Astrocyte (in vitro differentiated cells and primary cell): ENCODE data around the gene WFDC10A.

Source experiments
- EZH2 ChIP-seq: IDR thresholded peaks from 2 replicates; pipeline ENCODE4 v1.6.1; 2012; ENCODE audit warnings: mild to moderate bottlenecking, low read length, inconsistent platforms; ENCODE audit not compliant: insufficient read depth
- TF ChIP-seq, protein P1 (sequence below): IDR thresholded peaks from 2 replicates; pipeline ENCODE4 v1.5.1; 2011; ENCODE audit warnings: low read depth, mild to moderate bottlenecking, inconsistent platforms, low read length, moderate library complexity; ENCODE audit not compliant: insufficient read depth

DNA sequence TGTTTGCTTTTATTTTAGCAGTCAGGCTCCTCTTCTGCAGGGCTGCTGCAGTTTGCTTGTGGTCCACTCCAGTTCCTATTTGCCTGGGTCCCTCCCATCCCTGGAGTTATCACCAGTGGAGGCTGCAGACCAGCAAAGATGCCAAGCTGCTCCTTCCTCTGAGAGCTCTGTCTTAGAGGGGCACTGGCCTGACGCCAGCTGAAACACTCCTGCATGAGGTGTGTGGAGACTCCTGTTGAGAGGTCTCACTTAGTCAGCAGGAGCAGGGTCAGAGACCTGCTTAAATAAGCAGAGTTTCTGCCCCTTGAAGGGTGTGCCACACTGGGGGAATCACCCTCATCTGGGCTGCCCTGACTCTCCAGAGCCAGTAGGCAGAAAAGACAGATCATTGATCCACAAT is 34.3 kb upstream of the WFDC10A start:
- TF ChIP-seq, protein P1, sequence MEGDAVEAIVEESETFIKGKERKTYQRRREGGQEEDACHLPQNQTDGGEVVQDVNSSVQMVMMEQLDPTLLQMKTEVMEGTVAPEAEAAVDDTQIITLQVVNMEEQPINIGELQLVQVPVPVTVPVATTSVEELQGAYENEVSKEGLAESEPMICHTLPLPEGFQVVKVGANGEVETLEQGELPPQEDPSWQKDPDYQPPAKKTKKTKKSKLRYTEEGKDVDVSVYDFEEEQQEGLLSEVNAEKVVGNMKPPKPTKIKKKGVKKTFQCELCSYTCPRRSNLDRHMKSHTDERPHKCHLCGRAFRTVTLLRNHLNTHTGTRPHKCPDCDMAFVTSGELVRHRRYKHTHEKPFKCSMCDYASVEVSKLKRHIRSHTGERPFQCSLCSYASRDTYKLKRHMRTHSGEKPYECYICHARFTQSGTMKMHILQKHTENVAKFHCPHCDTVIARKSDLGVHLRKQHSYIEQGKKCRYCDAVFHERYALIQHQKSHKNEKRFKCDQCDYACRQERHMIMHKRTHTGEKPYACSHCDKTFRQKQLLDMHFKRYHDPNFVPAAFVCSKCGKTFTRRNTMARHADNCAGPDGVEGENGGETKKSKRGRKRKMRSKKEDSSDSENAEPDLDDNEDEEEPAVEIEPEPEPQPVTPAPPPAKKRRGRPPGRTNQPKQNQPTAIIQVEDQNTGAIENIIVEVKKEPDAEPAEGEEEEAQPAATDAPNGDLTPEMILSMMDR = no peak
- no peak for TF ChIP-seq EZH2
